K562 (cell line): ENCODE results near the gene ABCF3. TPM values are rescaled to one million over a fixed set of nuclear protein-coding genes. Genes with fewer than 3 reads are reported as not detected.

Source experiments
- ATF7 ChIP-seq: fragments of 450-650 bp; IDR thresholded peaks from 2 replicates; pipeline ENCODE4 v1.7.1; 2014; ENCODE audit warnings: mild to moderate bottlenecking, moderate library complexity
- BRF1 ChIP-seq: IDR thresholded peaks from 3 replicates; pipeline ENCODE4 v1.6.1; 2011; ENCODE audit warnings: borderline replicate concordance, mild to moderate bottlenecking; ENCODE audit not compliant: insufficient read length; ENCODE audit errors: extremely low read depth
- CCNT2 ChIP-seq: IDR thresholded peaks from 2 replicates; pipeline ENCODE4 v1.6.1; 2011; ENCODE audit warnings: borderline replicate concordance, low read depth, mild to moderate bottlenecking, moderate library complexity, mixed read lengths, low read length; ENCODE audit not compliant: insufficient read length; ENCODE audit errors: extremely low read depth
- CREB1 ChIP-seq, 2 experiments: sonication (generic) in 1 of 2; formaldehyde crosslinking in 1 of 2; IDR thresholded peaks; 2 replicates each; pipeline versions ENCODE4 v1.6.1 to v1.8.0; 2012 to 2022; ENCODE audit warnings: inconsistent platforms in 1 of 2, mild to moderate bottlenecking in 1 of 2, missing genetic modification reagents in 1 of 2, moderate library complexity in 1 of 2
- KLF13 ChIP-seq: fragments of 450-650 bp; IDR thresholded peaks from 2 replicates; pipeline ENCODE4 v1.6.1; 2016; ENCODE audit warnings: missing genetic modification characterization, low read depth, mild to moderate bottlenecking, missing compliant biosample characterization, moderate library complexity, borderline replicate concordance
- L3MBTL2 ChIP-seq: fragments of 450-650 bp; IDR thresholded peaks from 2 replicates; pipeline ENCODE4 v1.6.1; 2016; ENCODE audit warnings: mild to moderate bottlenecking, moderate library complexity
- NCOA1 ChIP-seq: fragments of 450-650 bp; IDR thresholded peaks from 2 replicates; pipeline ENCODE4 v1.6.1; 2016; ENCODE audit warnings: low read depth
- NEUROD1 ChIP-seq: fragments of 150-350 bp; IDR thresholded peaks from 2 replicates; pipeline ENCODE4 v1.6.1; 2014; ENCODE audit warnings: borderline replicate concordance, low read length, low read depth; ENCODE audit not compliant: partially characterized antibody
- NRF1 ChIP-seq, 2 experiments: fragments of 450-650 bp; IDR thresholded peaks in 1 of 2; conservative IDR thresholded peaks in 1 of 2; 2 replicates each; pipeline ENCODE4 v1.6.1; 2014; ENCODE audit warnings: mild to moderate bottlenecking in 2 of 2
- PHF21A ChIP-seq: fragments of 450-650 bp; IDR thresholded peaks from 2 replicates; pipeline ENCODE4 v1.6.1; 2017; ENCODE audit warnings: low read depth, borderline replicate concordance
- POLR2A ChIP-seq: fragments of 450-650 bp; conservative IDR thresholded peaks from 2 replicates; pipeline ENCODE4 v1.6.1; 2016
- PRPF4 ChIP-seq: fragments of 200-400 bp; formaldehyde crosslinking; IDR thresholded peaks from one replicate; pipeline ENCODE4 v1.6.1; 2017; ENCODE audit warnings: low read length, low read depth, mild to moderate bottlenecking; ENCODE audit not compliant: insufficient read depth, poor library complexity, severe bottlenecking
- ZNF146 ChIP-seq: IDR thresholded peaks from one replicate; pipeline ENCODE4 v1.6.1; 2018; ENCODE audit warnings: missing compliant biosample characterization; ENCODE audit not compliant: unreplicated experiment
- ZNF589 ChIP-seq: fragments of 200-800 bp; sonication (Bioruptor generic); IDR thresholded peaks from 2 replicates; pipeline ENCODE4 v1.6.1; 2016; ENCODE audit warnings: low read depth, missing genetic modification characterization, missing compliant biosample characterization
- ZNF766 ChIP-seq: fragments of 200-800 bp; sonication (Bioruptor generic); conservative IDR thresholded peaks from 2 replicates; pipeline ENCODE4 v1.6.1; 2016; ENCODE audit warnings: missing genetic modification characterization, missing compliant biosample characterization
- polyA plus RNA-seq, 8 experiments: library from polyadenylated mRNA; depleted of rRNA in 4 of 8; stranded (reverse) in 5 of 8; unstranded in 3 of 8; fragments of >200 nt; fragmentation: Nextera tagmentation in 2 of 8; fragmentation: Illumina TruSeq in 1 of 8; extraction: Ambion mirVana in 2 of 8; extraction: Trizol in 1 of 8; gene quantifications; 2 replicates each; pipeline versions ENCODE4 v1.2.1 to v1.2.3, GENCODE V29; 2011 to 2014; ENCODE audit warnings: inconsistent platforms in 1 of 8, missing spikeins in 1 of 8
- total RNA-seq, 7 experiments: library from RNA; depleted of rRNA in 6 of 7; stranded (reverse); fragments of >200 nt in 6 of 7; fragmentation: Illumina TruSeq in 2 of 7; extraction: Trizol in 2 of 7; gene quantifications; 2 replicates each; pipeline versions ENCODE4 v1.2.1 to v1.2.3, GENCODE V29; 2011 to 2021; ENCODE audit warnings: low replicate concordance in 1 of 7
- TF ChIP-seq, protein P1 (sequence below): fragments of 450-650 bp; formaldehyde crosslinking; IDR thresholded peaks from 2 replicates; pipeline ENCODE4 v1.4.0; 2020; ENCODE audit warnings: mild to moderate bottlenecking, moderate library complexity
- TF ChIP-seq, protein P2 (sequence below), 2 experiments: IDR thresholded peaks; 2 replicates each; pipeline ENCODE4 v1.6.1; 2011; ENCODE audit warnings: borderline replicate concordance in 1 of 2, control low read depth in 1 of 2, low read depth in 1 of 2, low read length in 1 of 2, mild to moderate bottlenecking in 1 of 2, mixed read lengths in 1 of 2, moderate library complexity in 1 of 2; ENCODE audit not compliant: insufficient read depth in 1 of 2, insufficient read length in 1 of 2, poor library complexity in 1 of 2, severe bottlenecking in 1 of 2; ENCODE audit errors: extremely low read depth in 1 of 2
- TF ChIP-seq, protein P3 (sequence below), 2 experiments: fragments of 450-650 bp; conservative IDR thresholded peaks; 2 replicates each; pipeline ENCODE4 v1.6.1; 2017; ENCODE audit warnings: mild to moderate bottlenecking in 2 of 2, moderate library complexity in 2 of 2
- TF ChIP-seq, protein P4 (sequence below): fragments of 450-650 bp; IDR thresholded peaks from 2 replicates; pipeline ENCODE4 v1.6.1; 2017; ENCODE audit warnings: antibody characterized with exemption

ABCF3 gene
- total and polyA plus RNA-seq, 9 of the 15 experiments (the other 6 are each of a cell fraction or from before 2014, with no cell fraction given): 6.7 to 77.9 (median 45.1) TPM

DNA sequence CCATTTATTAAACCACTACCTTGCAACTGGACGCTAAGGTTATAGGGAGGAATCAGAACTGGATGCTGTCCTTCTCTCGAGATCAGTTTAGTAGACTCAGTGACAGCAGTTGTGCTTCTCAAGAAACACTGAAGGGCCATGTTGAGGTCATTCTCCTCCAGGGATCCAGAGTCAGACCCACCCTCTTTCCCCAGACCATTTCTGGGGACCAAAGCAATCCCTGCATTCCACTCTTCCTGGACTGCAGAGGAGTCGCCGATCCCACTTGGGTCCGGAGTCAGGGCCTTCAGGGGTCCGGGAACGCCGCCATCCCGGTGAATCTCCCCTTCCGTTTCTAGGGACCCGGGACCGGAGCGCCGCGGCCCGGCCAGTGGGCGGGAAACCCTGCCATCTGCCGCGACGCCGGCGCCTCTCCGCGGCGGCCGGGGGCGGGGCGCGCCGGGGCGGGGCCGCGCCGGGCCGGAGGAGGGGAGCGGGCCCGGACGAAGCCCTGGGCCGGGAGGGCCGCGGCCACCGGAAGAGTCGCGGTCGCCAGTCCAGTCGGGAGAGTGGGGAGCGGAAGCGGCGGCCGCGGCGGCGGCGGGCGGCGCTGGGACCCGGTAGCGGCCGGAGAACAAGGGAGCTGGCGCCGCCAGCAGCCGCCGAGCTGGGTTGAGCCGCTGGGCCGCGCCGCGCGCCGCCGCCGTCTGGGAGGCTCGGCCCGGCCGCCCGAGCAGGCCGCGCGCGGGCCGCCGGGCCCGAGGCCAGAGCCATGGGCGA is 30.9 kb upstream of the ABCF3 start, which contains the start of gene DVL3 (continued):
- TF ChIP-seq, protein P1, sequence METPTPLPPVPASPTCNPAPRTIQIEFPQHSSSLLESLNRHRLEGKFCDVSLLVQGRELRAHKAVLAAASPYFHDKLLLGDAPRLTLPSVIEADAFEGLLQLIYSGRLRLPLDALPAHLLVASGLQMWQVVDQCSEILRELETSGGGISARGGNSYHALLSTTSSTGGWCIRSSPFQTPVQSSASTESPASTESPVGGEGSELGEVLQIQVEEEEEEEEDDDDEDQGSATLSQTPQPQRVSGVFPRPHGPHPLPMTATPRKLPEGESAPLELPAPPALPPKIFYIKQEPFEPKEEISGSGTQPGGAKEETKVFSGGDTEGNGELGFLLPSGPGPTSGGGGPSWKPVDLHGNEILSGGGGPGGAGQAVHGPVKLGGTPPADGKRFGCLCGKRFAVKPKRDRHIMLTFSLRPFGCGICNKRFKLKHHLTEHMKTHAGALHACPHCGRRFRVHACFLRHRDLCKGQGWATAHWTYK (CRISPR knock-in tag): no peak
- TF ChIP-seq NEUROD1: peak; percentile 51
- TF ChIP-seq BRF1: no peak
- peak; percentile 49; the same call in 1 of the 2 replicates for TF ChIP-seq PHF21A
- TF ChIP-seq, protein P2, sequence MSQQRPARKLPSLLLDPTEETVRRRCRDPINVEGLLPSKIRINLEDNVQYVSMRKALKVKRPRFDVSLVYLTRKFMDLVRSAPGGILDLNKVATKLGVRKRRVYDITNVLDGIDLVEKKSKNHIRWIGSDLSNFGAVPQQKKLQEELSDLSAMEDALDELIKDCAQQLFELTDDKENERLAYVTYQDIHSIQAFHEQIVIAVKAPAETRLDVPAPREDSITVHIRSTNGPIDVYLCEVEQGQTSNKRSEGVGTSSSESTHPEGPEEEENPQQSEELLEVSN (IDR thresholded peaks at IDR 0.05; ENCODE audit: borderline replicate concordance in 1 of 2, extremely low read depth in 1 of 2, insufficient read depth in 1 of 2, insufficient read length in 1 of 2, low read depth in 1 of 2, low read length in 1 of 2, poor library complexity in 1 of 2, severe bottlenecking in 1 of 2): peak; percentile 87 to 97
- TF ChIP-seq ZNF589 (CRISPR knock-in tag): peak; percentile 66
- 0 out of 2 replicates have a peak, but pooled peaks have one; percentile 23 for TF ChIP-seq NCOA1
- TF ChIP-seq, protein P3, sequence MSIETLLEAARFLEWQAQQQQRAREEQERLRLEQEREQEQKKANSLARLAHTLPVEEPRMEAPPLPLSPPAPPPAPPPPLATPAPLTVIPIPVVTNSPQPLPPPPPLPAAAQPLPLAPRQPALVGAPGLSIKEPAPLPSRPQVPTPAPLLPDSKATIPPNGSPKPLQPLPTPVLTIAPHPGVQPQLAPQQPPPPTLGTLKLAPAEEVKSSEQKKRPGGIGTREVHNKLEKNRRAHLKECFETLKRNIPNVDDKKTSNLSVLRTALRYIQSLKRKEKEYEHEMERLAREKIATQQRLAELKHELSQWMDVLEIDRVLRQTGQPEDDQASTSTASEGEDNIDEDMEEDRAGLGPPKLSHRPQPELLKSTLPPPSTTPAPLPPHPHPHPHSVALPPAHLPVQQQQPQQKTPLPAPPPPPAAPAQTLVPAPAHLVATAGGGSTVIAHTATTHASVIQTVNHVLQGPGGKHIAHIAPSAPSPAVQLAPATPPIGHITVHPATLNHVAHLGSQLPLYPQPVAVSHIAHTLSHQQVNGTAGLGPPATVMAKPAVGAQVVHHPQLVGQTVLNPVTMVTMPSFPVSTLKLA (conservative IDR thresholded peaks at IDR 0.05): 0 out of 4 replicates have a peak, but pooled peaks of 1 of the 2 experiments have one; percentile 20
- TF ChIP-seq ZNF146 (CRISPR knock-in tag): no peak
- TF ChIP-seq CREB1 (IDR thresholded peaks at IDR 0.05): no peak
- 0 out of 2 replicates have a peak, but pooled peaks have one; percentile 18 for TF ChIP-seq CREB1 (CRISPR knock-in tag; IDR thresholded peaks at IDR 0.05)
- TF ChIP-seq, protein P4, sequence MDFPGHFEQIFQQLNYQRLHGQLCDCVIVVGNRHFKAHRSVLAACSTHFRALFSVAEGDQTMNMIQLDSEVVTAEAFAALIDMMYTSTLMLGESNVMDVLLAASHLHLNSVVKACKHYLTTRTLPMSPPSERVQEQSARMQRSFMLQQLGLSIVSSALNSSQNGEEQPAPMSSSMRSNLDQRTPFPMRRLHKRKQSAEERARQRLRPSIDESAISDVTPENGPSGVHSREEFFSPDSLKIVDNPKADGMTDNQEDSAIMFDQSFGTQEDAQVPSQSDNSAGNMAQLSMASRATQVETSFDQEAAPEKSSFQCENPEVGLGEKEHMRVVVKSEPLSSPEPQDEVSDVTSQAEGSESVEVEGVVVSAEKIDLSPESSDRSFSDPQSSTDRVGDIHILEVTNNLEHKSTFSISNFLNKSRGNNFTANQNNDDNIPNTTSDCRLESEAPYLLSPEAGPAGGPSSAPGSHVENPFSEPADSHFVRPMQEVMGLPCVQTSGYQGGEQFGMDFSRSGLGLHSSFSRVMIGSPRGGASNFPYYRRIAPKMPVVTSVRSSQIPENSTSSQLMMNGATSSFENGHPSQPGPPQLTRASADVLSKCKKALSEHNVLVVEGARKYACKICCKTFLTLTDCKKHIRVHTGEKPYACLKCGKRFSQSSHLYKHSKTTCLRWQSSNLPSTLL: peak; percentile 85
- TF ChIP-seq ATF7: peak; percentile 62; the same call in 1 of the 2 replicates
- TF ChIP-seq L3MBTL2: peak; percentile 88
- TF ChIP-seq KLF13 (tag): peak; percentile 44; the same call in 1 of the 2 replicates
- 0 out of 4 replicates have a peak, but pooled peaks of 1 of the 2 experiments have one; percentile 22 for TF ChIP-seq NRF1 (conservative IDR thresholded peaks at IDR 0.05 in 1 of 2, IDR thresholded peaks at IDR 0.05 in 1 of 2)
- peak; percentile 73 for TF ChIP-seq CCNT2
- TF ChIP-seq ZNF766 (CRISPR knock-in tag): no peak
- no peak for TF ChIP-seq PRPF4
- TF ChIP-seq POLR2A: peak; percentile 51; the same call in 1 of the 2 replicates
